GM10266 (cell line): Measurements from ENCODE around the gene CACHD1.

ENCODE experiments used
- DNase-seq: peaks from one replicate; pipeline ENCODE4 v3.0.0; 2012; ENCODE audit errors: extremely low spot score
- CTCF ChIP-seq: IDR thresholded peaks from 2 replicates; pipeline ENCODE4 v1.5.1; 2012; ENCODE audit warnings: mild to moderate bottlenecking, low read depth; ENCODE audit not compliant: control insufficient read depth, insufficient read depth; ENCODE audit errors: missing control alignments

The CACHD1 gene

GRCh38 chr1:64518692-64519481 is 49.0 kb downstream of the CACHD1 start:
- no peak for DNase-seq
- no peak for TF ChIP-seq CTCF

GRCh38 chr1:64519901-64520300 is 50.0 kb downstream of the CACHD1 start:
- DNase-seq: no peak
- TF ChIP-seq CTCF: no peak

- DNase-seq: no peak
- TF ChIP-seq CTCF: no peak
Observed at GRCh38 chr1:64522740-64523139, 52.8 kb downstream of the CACHD1 start.

- DNase-seq: no peak
- TF ChIP-seq CTCF: no peak
Observed at GRCh38 chr1:64523413-64524337, 53.7 kb downstream of the CACHD1 start.

GRCh38 chr1:64524614-64525013 is 54.7 kb downstream of the CACHD1 start:
- DNase-seq: no peak
- no peak for TF ChIP-seq CTCF

- no peak for TF ChIP-seq CTCF
- no peak for DNase-seq
Observed at GRCh38 chr1:64525116-64525686, 55.3 kb downstream of the CACHD1 start.

- TF ChIP-seq CTCF: no peak
- DNase-seq: no peak
Observed at GRCh38 chr1:64526312-64526711, 56.4 kb downstream of the CACHD1 start.
